ENCODE data around the gene MED22.
A peak's percentile ranks its signal among the peaks of the same experiment; 100 is the strongest.

The MED22 gene

DNA sequence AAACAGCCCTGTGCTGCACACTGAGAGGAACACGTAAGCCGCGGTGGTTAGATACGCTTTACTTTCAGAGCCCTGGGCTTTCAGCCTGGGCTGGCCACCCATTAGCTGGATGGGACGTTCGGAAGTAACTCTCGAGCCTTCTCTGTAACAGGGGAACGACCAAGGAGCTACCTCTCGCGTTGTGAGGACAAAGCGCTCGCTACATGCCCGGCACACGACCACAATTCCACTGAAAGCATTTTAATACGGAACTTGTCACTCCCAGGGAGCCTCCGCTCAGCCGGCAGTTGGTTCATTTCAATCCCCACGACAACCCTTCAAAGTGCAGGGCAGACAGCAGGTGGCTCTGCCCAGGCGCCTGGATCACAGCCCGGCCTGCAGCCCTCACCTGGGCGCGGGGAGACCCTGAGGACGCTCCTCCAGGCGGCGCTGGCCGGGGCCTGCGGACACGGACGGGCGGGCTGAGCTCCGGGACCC lies 8.0 kb upstream of the MED22 start:
- peak overlapping the region; percentile 95 for H3K4me3 ChIP-seq (ENCODE audit: low read length)
- H3K79me2 ChIP-seq (ENCODE audit: control insufficient read depth, low read length), result peaks cover 31% of the 10 kb centered on the region
- H4K20me1 ChIP-seq (ENCODE audit: control insufficient read depth, insufficient read depth, low read depth, low read length), result no peaks in the 10 kb centered on the region
- H3K27me3 ChIP-seq (ENCODE audit: control insufficient read depth, low read length), result no peaks in the 10 kb centered on the region
- H3K27ac ChIP-seq (ENCODE audit: low read depth, low read length), result peak overlapping the region; percentile 58
- peaks cover 50% of the 10 kb centered on the region for H3K36me3 ChIP-seq (ENCODE audit: control insufficient read depth, low read length)
- peaks cover 34% of the 10 kb centered on the region for H3K4me1 ChIP-seq (ENCODE audit: control insufficient read depth, low read length)
- no peak for TF ChIP-seq EZH2phosphoT487 (IDR thresholded peaks at IDR 0.05; ENCODE audit: borderline replicate concordance, low read length)
- TF ChIP-seq, protein P1, sequence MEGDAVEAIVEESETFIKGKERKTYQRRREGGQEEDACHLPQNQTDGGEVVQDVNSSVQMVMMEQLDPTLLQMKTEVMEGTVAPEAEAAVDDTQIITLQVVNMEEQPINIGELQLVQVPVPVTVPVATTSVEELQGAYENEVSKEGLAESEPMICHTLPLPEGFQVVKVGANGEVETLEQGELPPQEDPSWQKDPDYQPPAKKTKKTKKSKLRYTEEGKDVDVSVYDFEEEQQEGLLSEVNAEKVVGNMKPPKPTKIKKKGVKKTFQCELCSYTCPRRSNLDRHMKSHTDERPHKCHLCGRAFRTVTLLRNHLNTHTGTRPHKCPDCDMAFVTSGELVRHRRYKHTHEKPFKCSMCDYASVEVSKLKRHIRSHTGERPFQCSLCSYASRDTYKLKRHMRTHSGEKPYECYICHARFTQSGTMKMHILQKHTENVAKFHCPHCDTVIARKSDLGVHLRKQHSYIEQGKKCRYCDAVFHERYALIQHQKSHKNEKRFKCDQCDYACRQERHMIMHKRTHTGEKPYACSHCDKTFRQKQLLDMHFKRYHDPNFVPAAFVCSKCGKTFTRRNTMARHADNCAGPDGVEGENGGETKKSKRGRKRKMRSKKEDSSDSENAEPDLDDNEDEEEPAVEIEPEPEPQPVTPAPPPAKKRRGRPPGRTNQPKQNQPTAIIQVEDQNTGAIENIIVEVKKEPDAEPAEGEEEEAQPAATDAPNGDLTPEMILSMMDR (IDR thresholded peaks at IDR 0.05; ENCODE audit: low read depth, low read length, poor library complexity, severe bottlenecking), result no peak
- H3K9me2 ChIP-seq (replicated peaks; ENCODE audit: control insufficient read depth, low read length), result no peaks in the 10 kb centered on the region
- peaks cover 48% of the 10 kb centered on the region for H3F3A ChIP-seq (ENCODE audit: control insufficient read depth, insufficient read depth)
- no peaks in the 10 kb centered on the region for H3K9me3 ChIP-seq (ENCODE audit: control insufficient read depth, insufficient read depth, low read length)
- H3K4me2 ChIP-seq (ENCODE audit: low read length), result peak overlapping the region; percentile 91

DNA sequence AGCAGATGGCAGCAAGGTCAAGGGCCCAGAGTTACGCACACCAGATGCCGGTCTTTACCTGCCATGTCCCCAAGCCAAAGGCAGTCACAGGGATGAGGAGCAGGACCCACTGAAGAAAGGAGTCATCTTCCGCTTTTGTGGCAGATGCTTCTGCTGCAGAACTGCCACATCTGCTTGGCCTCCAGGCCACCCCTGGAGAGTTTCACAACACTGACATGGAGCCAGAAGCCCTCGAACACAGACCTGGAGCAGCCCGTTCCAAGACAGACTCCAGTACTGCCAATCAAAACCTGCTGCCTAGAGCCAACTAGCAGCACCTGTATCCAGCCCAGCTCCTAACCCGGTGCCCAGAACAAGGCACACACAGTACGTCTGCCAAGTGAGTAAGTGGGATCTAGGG lies 6.8 kb upstream of the MED22 start:
- peaks cover 60% of the 10 kb centered on the region for H3F3A ChIP-seq (ENCODE audit: control insufficient read depth, insufficient read depth)
- no peaks in the 10 kb centered on the region for H3K9me2 ChIP-seq (replicated peaks; ENCODE audit: control insufficient read depth, low read length)
- H3K79me2 ChIP-seq (ENCODE audit: control insufficient read depth, low read length), result peaks cover 38% of the 10 kb centered on the region
- H3K27ac ChIP-seq (ENCODE audit: low read depth, low read length), result no peak overlapping the region
- peak overlapping the region; percentile 95 for H3K4me3 ChIP-seq (ENCODE audit: low read length)
- peaks cover 5% of the 10 kb centered on the region; the same call in 1 of the 2 replicates for H4K20me1 ChIP-seq (ENCODE audit: control insufficient read depth, insufficient read depth, low read depth, low read length)
- peaks cover 41% of the 10 kb centered on the region for H3K4me1 ChIP-seq (ENCODE audit: control insufficient read depth, low read length)
- H3K27me3 ChIP-seq (ENCODE audit: control insufficient read depth, low read length), result no peaks in the 10 kb centered on the region
- TF ChIP-seq, protein P1 (IDR thresholded peaks at IDR 0.05; ENCODE audit: low read depth, low read length, poor library complexity, severe bottlenecking), result no peak
- TF ChIP-seq EZH2phosphoT487 (IDR thresholded peaks at IDR 0.05; ENCODE audit: borderline replicate concordance, low read length), result no peak
- peak overlapping the region; percentile 91 for H3K4me2 ChIP-seq (ENCODE audit: low read length)
- peaks cover 50% of the 10 kb centered on the region for H3K36me3 ChIP-seq (ENCODE audit: control insufficient read depth, low read length)
- no peaks in the 10 kb centered on the region for H3K9me3 ChIP-seq (ENCODE audit: control insufficient read depth, insufficient read depth, low read length)

DNA sequence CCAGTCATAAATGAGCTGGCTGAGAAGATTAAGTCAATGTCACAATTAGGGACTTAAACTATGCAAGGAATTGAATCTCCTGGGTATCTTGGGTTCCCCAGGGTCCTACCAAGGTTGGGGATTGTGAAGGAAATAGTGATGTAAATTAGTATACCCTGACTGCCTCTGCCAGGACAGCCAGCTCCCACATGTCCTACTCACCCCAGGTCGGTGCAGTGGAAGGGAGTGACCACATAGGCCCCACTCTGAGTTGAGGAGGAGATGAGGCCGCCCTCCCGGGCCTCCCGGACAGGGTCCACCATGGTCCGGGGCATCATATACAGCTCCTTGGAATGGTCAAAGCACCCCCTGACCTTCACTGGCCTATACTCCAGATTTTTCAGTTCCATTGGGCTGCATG lies 5.6 kb upstream of the MED22 start:
- peaks cover 56% of the 10 kb centered on the region for H3K36me3 ChIP-seq (ENCODE audit: control insufficient read depth, low read length)
- H3K4me3 ChIP-seq (ENCODE audit: low read length), result no peak overlapping the region
- peaks cover 16% of the 10 kb centered on the region; the same call in 1 of the 2 replicates for H4K20me1 ChIP-seq (ENCODE audit: control insufficient read depth, insufficient read depth, low read depth, low read length)

More for the DNA sequence above, 5.6 kb upstream of the MED22 start:
- Histone ChIP-seq H3K4me1 (ENCODE audit: control insufficient read depth, low read length) (peaks cover 50% of the 10 kb centered on the region), H3K9me2 (replicated peaks; ENCODE audit: control insufficient read depth, low read length) (no peaks in the 10 kb centered on the region), H3K27ac (ENCODE audit: low read depth, low read length) (peak overlapping the region; percentile 19), H3K9me3 (ENCODE audit: control insufficient read depth, insufficient read depth, low read length) (no peaks in the 10 kb centered on the region), H3K79me2 (ENCODE audit: control insufficient read depth, low read length) (peaks cover 50% of the 10 kb centered on the region), H3K27me3 (ENCODE audit: control insufficient read depth, low read length) (no peaks in the 10 kb centered on the region), H3F3A (ENCODE audit: control insufficient read depth, insufficient read depth) (peaks cover 72% of the 10 kb centered on the region), H3K4me2 (ENCODE audit: low read length) (no peak overlapping the region)
- TF ChIP-seq EZH2phosphoT487 (IDR thresholded peaks at IDR 0.05; ENCODE audit: borderline replicate concordance, low read length), result no peak
- TF ChIP-seq, protein P1 (IDR thresholded peaks at IDR 0.05; ENCODE audit: low read depth, low read length, poor library complexity, severe bottlenecking), result no peak

Measured in DOHH2 (cell line).